Measurements from ENCODE around the gene CRY1.

- TF ChIP-seq CTCF (IDR thresholded peaks at IDR 0.05) = no peak
- no peak for TF ChIP-seq EP300 (IDR thresholded peaks at IDR 0.05)
These were observed 4.4 kb downstream of the CRY1 start for GRCh38 chr12:107088912-107089311.

Data from stomach (tissue), 4 donors.